ENCODE results near the gene JAK1.

GRCh38 chr1:64965366-64966157 lies 787 bp downstream of the JAK1 start:
- TF ChIP-seq CTCF (IDR thresholded peaks at IDR 0.05; ENCODE audit: insufficient read depth, low read depth, low read length), result no peak
- TF ChIP-seq EZH2 (IDR thresholded peaks at IDR 0.05; ENCODE audit: insufficient read depth, low read length), result no peak
